Neural crest cell (in vitro differentiated cells): ENCODE measurements around the gene WLS. TPM values are rescaled to one million over a fixed set of nuclear protein-coding genes. Genes with fewer than 3 reads are reported as not detected.
A peak's percentile ranks its signal among the peaks of the same experiment; 100 is the strongest.

Experiments used
- DNase-seq: peaks from one replicate; pipeline ENCODE4 v3.0.0; 2021; ENCODE audit warnings: low read depth, mixed read lengths, low spot score
- H3K27ac Mint-ChIP-seq: one replicate; pipeline ENCODE4 v1.8.0; 2021; ENCODE audit warnings: mild to moderate bottlenecking, mixed read lengths; ENCODE audit not compliant: unreplicated experiment
- H3K27me3 Mint-ChIP-seq: 2 replicates; pipeline ENCODE4 v1.8.0; 2021; ENCODE audit warnings: low read depth, mild to moderate bottlenecking, mixed read lengths
- H3K36me3 Mint-ChIP-seq: 2 replicates; pipeline ENCODE4 v1.8.0; 2021; ENCODE audit warnings: low read depth, mild to moderate bottlenecking, mixed read lengths
- H3K4me1 Mint-ChIP-seq: 2 replicates; pipeline ENCODE4 v1.8.0; 2021; ENCODE audit warnings: mixed read lengths
- H3K4me3 Mint-ChIP-seq: one replicate; pipeline ENCODE4 v1.8.0; 2021; ENCODE audit warnings: mild to moderate bottlenecking, mixed read lengths
- H3K9me3 Mint-ChIP-seq: 2 replicates; pipeline ENCODE4 v1.8.0; 2021; ENCODE audit warnings: mixed read lengths
- total RNA-seq: library from RNA; stranded (reverse); gene quantifications from 2 replicates; pipeline ENCODE4 v1.2.1, GENCODE V29; 2021
- TF ChIP-seq, protein P1 (sequence below): fragments of 200-600 bp; sonication (generic); conservative IDR thresholded peaks from 2 replicates; pipeline ENCODE4 v1.5.0; 2021; ENCODE audit warnings: antibody characterized with exemption, mild to moderate bottlenecking

The WLS gene
- total RNA-seq, 1 donor from 2014 or later: 152 TPM

DNA sequence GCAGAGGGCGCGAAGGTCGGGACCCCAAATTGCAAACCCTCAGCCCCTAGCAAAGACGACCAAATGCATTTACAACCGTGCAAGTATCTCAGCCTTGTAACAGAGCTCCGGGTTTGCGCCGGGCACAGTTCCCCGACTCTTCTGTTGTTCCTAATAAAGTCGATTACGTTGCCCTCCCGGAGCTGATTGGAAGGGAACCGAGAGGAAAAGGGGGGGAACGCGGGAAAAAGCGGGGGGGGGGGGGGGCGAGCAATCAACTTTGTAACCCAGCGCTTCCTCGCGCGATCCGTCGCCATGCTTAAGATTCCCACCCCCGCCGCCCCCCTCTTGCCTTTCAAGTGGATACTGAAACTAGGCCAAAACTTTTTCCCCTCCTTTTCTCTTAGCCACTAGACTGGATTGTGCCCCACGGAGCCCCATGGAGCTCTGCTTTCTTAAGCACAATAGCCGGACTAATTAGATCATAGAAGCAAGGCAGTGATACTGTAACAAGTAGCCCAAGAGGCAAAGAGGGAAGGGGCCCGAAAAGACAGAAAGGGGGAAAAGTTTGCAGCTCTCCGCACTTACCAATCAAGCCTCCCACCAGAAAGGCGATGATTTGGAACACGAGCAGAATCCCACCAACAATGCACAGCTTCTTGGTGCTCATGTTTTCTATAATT, 565 bp downstream of the WLS start:
- Mint-ChIP-seq H3K4me1 (peaks cover 36% of the 10 kb centered on the region), H3K36me3 (no peaks in the 10 kb centered on the region), H3K9me3 (no peaks in the 10 kb centered on the region), H3K4me3 (peak overlapping the region; percentile 99), H3K27ac (peak overlapping the region; percentile 97), H3K27me3 (peaks cover 9% of the 10 kb centered on the region)
- TF ChIP-seq, protein P1, sequence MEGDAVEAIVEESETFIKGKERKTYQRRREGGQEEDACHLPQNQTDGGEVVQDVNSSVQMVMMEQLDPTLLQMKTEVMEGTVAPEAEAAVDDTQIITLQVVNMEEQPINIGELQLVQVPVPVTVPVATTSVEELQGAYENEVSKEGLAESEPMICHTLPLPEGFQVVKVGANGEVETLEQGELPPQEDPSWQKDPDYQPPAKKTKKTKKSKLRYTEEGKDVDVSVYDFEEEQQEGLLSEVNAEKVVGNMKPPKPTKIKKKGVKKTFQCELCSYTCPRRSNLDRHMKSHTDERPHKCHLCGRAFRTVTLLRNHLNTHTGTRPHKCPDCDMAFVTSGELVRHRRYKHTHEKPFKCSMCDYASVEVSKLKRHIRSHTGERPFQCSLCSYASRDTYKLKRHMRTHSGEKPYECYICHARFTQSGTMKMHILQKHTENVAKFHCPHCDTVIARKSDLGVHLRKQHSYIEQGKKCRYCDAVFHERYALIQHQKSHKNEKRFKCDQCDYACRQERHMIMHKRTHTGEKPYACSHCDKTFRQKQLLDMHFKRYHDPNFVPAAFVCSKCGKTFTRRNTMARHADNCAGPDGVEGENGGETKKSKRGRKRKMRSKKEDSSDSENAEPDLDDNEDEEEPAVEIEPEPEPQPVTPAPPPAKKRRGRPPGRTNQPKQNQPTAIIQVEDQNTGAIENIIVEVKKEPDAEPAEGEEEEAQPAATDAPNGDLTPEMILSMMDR: no peak
- DNase-seq: peak; percentile 24

DNA sequence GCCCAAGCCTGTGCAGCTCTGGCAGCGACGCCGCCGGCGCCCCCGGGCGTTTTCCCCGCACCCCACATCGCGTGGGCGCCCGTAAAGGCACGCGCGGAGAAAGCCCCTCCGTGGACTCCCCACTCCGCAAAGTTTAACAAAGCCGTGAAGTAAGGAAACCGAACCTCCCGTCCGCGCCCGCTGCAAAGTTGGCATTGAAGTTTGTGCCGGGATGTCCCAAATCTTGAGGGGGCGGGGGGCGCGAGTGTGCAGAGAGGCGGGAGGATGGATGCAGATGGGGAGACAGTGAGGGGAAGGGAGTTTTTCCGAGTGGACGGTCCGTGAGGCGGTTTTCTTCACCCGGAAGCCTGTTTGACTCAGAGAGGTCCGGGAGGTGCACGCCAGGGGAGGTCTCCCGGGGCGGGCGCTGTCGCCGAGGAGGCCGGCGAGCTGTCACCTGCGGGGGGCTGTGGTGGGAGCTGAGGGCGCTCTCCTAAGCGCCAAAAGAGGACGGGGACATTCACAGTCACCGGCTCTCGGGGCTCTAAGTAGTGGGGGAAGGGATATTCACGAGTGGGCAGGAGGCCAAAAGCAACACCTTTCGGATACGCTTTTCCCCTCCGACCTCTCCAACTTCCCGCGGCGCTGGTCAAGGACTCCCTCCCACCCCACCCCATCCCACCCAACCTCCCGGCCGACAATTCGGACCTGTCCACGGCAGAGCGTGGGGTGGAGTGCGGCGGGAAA, 1.3 kb downstream of the WLS start:
- H3K27me3 Mint-ChIP-seq: peaks cover 9% of the 10 kb centered on the region
- no peaks in the 10 kb centered on the region for H3K36me3 Mint-ChIP-seq
- peaks cover 36% of the 10 kb centered on the region for H3K4me1 Mint-ChIP-seq
- TF ChIP-seq, protein P1: no peak
- H3K27ac Mint-ChIP-seq: peak overlapping the region; percentile 98
- DNase-seq: no peak
- H3K9me3 Mint-ChIP-seq: no peaks in the 10 kb centered on the region
- H3K4me3 Mint-ChIP-seq: peak overlapping the region; percentile 99

DNA sequence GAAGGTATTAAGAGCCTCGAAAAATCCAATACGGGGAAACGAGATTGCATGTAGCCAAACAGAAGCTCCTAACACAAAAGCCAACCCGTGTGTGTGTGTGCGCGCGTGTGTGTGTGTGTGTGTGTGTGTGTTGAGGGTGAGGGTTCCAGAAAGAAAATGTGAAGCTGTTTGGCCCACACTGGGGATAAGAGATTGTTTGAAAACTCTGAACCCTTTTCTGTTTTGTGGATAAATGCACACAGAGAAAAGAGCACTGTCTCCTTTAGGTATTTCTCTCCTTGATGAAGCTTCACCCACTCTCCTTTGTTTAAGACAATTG, 1.9 kb downstream of the WLS start:
- H3K27me3 Mint-ChIP-seq: peaks cover 9% of the 10 kb centered on the region
- H3K27ac Mint-ChIP-seq: peak overlapping the region; percentile 98
- H3K4me3 Mint-ChIP-seq: peak overlapping the region; percentile 99
- TF ChIP-seq, protein P1: no peak
- DNase-seq: peak; percentile 27
- H3K9me3 Mint-ChIP-seq: no peaks in the 10 kb centered on the region
- peaks cover 42% of the 10 kb centered on the region for H3K4me1 Mint-ChIP-seq
- H3K36me3 Mint-ChIP-seq: no peaks in the 10 kb centered on the region

DNA sequence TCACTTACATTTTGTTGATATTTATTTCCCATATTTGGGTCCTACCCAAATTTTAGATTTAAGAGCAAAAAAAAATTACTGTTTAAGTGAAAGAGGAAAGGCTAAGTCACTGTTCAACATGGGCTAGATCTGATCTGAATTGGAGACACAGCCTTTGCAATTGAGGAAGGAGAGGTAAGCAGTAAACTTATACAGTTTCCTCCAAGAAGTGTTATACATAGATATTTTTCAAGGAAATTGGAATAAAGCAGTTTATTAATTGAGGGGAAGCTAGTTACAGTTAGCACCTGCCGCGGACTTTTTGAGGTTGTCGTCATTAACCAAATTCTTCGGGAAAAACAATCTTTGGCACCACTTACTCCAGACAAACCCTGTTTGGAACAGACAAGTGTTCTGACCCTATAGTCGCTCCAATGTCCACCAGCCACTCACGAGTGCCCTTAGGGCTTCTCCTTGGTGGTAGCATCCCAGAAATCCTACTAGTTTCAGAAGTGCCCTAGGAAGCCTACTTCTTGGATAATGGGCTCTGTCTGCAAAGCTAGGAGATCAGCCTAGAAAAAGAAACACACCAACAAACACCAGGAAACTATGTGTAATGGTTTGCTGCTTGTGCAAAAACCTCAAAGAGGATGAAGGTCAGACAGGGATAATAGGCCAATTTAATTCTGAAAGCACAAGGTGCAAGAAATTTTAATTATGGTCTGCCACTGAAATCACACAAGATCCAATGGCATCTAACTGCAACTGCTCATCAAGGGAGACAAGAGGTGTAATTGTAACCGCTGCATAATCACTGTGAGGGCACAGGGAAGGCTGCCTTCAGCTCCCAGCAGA, 2.5 kb downstream of the WLS start:
- TF ChIP-seq, protein P1: no peak
- Mint-ChIP-seq H3K4me3 (peak overlapping the region; percentile 99), H3K27ac (no peak overlapping the region), H3K9me3 (no peaks in the 10 kb centered on the region), H3K36me3 (no peaks in the 10 kb centered on the region), H3K4me1 (peaks cover 43% of the 10 kb centered on the region), H3K27me3 (peaks cover 9% of the 10 kb centered on the region)
- no peak for DNase-seq

DNA sequence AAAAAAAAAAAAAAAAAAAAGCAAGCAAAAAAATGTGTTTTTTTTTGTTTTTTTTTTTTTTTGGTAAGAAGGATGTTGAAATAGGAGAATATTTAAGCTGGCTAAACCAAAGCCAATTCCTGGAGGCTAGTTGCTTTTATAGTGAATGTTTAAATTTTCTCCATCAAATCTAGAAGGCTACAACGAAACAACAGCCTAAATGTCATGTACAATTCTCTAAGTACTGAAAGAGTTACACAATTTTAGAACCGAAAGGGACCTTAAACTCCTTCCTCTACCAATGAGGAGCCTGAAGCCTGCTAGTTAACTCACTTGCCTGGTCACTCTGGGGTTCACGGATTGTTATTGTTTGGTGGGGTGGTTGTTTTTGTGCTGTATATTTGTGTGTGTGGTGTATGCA, 3.5 kb downstream of the WLS start:
- TF ChIP-seq, protein P1: no peak
- Mint-ChIP-seq H3K4me3 (peak overlapping the region; percentile 99), H3K4me1 (peaks cover 42% of the 10 kb centered on the region), H3K27ac (no peak overlapping the region), H3K36me3 (peaks cover 4% of the 10 kb centered on the region), H3K9me3 (no peaks in the 10 kb centered on the region), H3K27me3 (peaks cover 9% of the 10 kb centered on the region)
- no peak for DNase-seq
